ENCODE data around the gene CTSO. TPM values are rescaled to one million over a fixed set of nuclear protein-coding genes. Genes with fewer than 3 reads are reported as not detected.

CTSO gene
- total and polyA plus RNA-seq, 8 donors: 1.2 to 41.7 (median 5.7) TPM

GRCh38 chr4:155995069-155995468 is 41.4 kb upstream of the CTSO start:
- H3K9me3 ChIP-seq: peaks cover 0 to 3% (median 2%) of the 10 kb centered on the region in 4 donors
- no peak overlapping the region for H3K4me3 ChIP-seq
- H3K27ac ChIP-seq: no peak overlapping the region
- H3K4me1 ChIP-seq: peaks cover 0 to 5% (median 0%) of the 10 kb centered on the region in 4 donors
- no peak for DNase-seq
- intact Hi-C loops (cut with DNase I; ENCODE audit: low total_unique reads): no loop called here
- TF ChIP-seq POLR2AphosphoS5 (IDR thresholded peaks at IDR 0.05): no peak
- no peak for TF ChIP-seq POLR2A (IDR thresholded peaks at IDR 0.05)
- no peak for TF ChIP-seq EP300 (IDR thresholded peaks at IDR 0.05)
- TF ChIP-seq CTCF (IDR thresholded peaks at IDR 0.05): no peak
- H3K27me3 ChIP-seq: no peaks in the 10 kb centered on the region
- no peaks in the 10 kb centered on the region for H3K36me3 ChIP-seq

GRCh38 chr4:155984106-155984797 is 30.6 kb upstream of the CTSO start:
- intact Hi-C loops (cut with DNase I; ENCODE audit: low total_unique reads): no loop called here
- no peaks in the 10 kb centered on the region for H3K9me3 ChIP-seq
- no peaks in the 10 kb centered on the region for H3K4me1 ChIP-seq
- TF ChIP-seq POLR2AphosphoS5 (IDR thresholded peaks at IDR 0.05) (no peak), EP300 (IDR thresholded peaks at IDR 0.05) (no peak), POLR2A (IDR thresholded peaks at IDR 0.05) (no peak), CTCF (IDR thresholded peaks at IDR 0.05) (no peak)
- no peak for DNase-seq
- H3K4me3 ChIP-seq: no peak overlapping the region
- H3K36me3 ChIP-seq: no peaks in the 10 kb centered on the region
- 58 to 74% (median 63%) methylated on average over 4 of the region's 4 CpGs for WGBS, 5 donors
- no peaks in the 10 kb centered on the region for H3K27me3 ChIP-seq
- H3K27ac ChIP-seq: no peak overlapping the region

GRCh38 chr4:155982736-155983385 is 29.2 kb upstream of the CTSO start:
- H3K27ac ChIP-seq: no peak overlapping the region
- H3K27me3 ChIP-seq: no peaks in the 10 kb centered on the region
- H3K9me3 ChIP-seq: peaks cover 0 to 6% (median 0%) of the 10 kb centered on the region in 4 donors
- no peak for DNase-seq
- WGBS, 5 donors: 42 to 55% (median 45%) methylated on average over 2 of the region's 2 CpGs
- H3K36me3 ChIP-seq: no peaks in the 10 kb centered on the region
- intact Hi-C loops (cut with DNase I; ENCODE audit: low total_unique reads): no loop called here
- TF ChIP-seq EP300 (IDR thresholded peaks at IDR 0.05) (no peak), POLR2A (IDR thresholded peaks at IDR 0.05) (no peak), CTCF (IDR thresholded peaks at IDR 0.05) (no peak)
- no peaks in the 10 kb centered on the region for H3K4me1 ChIP-seq
- no peak overlapping the region for H3K4me3 ChIP-seq

- no peak overlapping the region for H3K4me3 ChIP-seq
- H3K4me1 ChIP-seq: no peaks in the 10 kb centered on the region
- TF ChIP-seq EP300 (IDR thresholded peaks at IDR 0.05) (no peak), POLR2A (IDR thresholded peaks at IDR 0.05) (no peak), CTCF (IDR thresholded peaks at IDR 0.05) (no peak), POLR2AphosphoS5 (IDR thresholded peaks at IDR 0.05) (no peak)
- intact Hi-C loops (cut with DNase I; ENCODE audit: low total_unique reads): no loop called here
- H3K36me3 ChIP-seq: no peaks in the 10 kb centered on the region
- H3K9me3 ChIP-seq: peaks cover 0 to 6% (median 0%) of the 10 kb centered on the region in 4 donors
- no peak for DNase-seq
- 71 to 88% (median 81%) methylated on average over 4 of the region's 4 CpGs for WGBS, 5 donors
- no peaks in the 10 kb centered on the region for H3K27me3 ChIP-seq
- H3K27ac ChIP-seq: no peak overlapping the region
Measured at GRCh38 chr4:155978810-155979209, 25.1 kb upstream of the CTSO start.

All from stomach (tissue), 9 donors.